ENCODE results near the gene AHCYL2.
A peak's percentile ranks its signal among the peaks of the same experiment; 100 is the strongest.
"Not testable (repeated sequence)": the region's sequence is repeated elsewhere in the genome, so short reads cannot be mapped to it uniquely, and the experiment has no call there.

Gene AHCYL2

GRCh38 chr7:129209067-129209926, 15.5 kb upstream of the AHCYL2 start:
- DNase-seq: no peak

DNA sequence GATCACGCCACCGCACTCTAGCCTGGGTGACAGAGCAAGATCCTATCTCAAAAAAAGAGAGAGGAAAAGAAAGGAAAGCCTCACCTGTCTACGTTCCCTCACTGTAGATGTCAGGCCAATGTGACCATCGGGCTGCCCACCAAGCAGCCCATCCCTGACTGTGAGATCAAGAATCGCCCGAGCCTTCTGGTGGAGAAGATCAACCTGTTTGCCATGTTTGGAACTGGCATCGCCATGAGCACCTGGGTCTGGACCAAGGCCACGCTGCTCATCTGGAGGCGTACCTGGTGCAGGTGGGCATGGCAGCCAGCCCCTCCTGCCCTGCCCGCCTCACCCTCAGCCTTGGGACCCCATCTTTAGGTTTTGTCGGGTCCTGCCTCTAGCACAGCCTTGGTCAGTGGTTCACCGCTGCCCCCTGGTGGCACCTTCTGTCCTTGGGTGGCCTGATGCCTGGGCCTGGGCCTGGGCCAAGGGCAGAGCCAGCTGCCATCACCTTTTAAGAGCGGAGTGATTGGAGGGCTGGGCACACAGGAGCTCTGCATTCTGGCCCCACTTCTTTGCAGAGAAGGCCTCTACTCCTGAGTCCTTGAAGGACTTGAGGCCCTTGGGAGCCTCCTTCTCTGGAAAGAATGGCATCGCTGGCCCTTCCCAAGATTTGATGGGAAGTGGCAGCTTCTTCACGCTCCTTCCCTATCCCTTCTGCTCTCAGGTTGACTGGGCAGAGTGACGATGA, 14.4 kb upstream of the AHCYL2 start:
- DNase-seq: peak; percentile 88

- DNase-seq: no peak
These were observed 13.9 kb upstream of the AHCYL2 start for GRCh38 chr7:129210989-129211312.

DNA sequence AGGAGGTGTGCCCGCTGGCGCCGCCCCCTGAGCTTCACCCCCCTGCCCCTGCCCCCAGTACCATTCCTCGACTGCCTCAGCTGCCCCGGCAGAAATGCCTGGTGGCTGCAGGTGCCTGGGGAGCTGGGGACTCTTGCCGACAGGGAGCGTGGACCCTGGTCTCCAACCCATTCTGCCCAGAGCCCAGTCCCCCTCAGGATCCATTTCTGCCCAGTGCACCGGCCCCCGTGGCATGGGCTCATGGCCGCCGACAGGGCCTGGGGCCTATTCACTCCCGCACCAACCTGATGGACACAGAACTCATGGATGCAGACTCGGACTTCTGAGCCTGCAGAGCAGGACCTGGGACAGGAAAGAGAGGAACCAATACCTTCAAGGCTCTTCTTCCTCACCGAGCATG, 12.7 kb upstream of the AHCYL2 start:
- no peak for DNase-seq

- DNase-seq: no peak
These were observed 12.2 kb upstream of the AHCYL2 start for GRCh38 chr7:129212596-129212995.

DNA sequence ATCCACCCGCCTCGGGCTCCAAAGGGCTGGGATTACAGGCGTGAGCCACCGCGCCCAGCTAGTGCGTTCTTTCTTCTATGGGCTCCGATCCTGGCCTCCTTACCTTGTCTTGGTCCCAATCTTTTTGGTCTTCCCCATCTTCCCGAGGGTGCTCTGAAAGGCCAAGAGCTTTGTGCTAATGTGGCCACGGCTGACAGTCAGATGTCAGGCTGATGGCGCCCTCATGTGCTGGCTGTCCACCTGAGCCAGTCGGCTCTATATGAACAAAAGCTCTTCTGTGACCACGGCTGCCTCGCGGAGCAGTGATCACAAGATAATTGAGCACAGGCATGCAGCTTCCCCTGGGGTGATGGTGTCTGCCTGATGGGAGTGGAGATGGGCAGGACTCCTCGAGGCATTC, 11.0 kb upstream of the AHCYL2 start:
- DNase-seq: no peak

DNA sequence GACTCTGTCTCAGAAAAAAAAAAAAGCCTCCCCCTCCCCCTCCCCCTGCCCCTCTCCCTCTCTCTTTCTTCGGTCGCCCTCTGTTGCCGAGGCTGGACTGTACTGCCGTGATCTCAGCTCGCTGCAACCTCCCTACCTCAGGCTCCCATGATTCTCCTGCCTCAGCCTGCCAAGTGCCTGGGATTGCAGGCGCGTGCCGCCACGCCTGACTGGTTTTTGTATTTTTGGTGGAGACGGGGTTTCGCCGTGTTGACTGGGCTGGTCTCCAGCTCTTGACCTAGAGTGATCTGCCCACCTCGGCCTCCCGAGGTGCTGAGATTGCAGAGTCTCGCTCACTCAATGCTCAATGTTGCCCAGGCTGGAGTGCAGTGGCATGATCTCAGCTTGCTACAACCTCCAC, 9.1 kb upstream of the AHCYL2 start:
- DNase-seq: not testable (repeated sequence)

DNA sequence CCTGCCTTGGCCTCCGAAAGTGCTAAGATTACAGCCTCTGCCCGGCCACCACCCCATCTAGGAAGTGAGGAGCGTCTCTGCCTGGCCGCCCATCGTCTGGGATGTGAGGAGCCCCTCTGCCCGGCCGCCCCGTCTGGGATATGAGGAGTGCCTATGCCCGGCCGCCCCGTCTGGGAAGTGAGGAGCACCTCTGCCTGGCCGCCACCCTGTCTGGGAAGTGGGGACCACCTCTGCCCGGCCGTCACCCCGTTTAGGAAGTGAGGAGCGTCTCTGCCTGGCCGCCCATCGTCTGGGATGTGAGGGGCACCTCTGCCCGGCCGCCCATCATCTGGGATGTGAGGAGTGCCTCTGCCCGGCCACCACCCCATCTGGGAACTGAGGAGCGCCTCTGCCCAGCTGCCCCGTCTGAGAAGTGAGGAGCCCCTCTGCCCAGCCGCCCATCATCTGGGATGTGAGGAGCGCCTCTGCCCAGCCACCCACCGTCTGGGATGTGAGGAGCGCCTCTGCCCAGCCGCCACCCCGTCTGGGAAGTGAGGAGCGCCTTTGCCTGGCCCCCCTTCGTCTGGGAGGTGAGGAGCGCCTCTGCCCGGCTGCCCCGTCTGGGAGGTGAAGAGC, 8.6 kb upstream of the AHCYL2 start:
- not testable (repeated sequence) for DNase-seq

GRCh38 chr7:129216821-129217416, 7.9 kb upstream of the AHCYL2 start:
- not testable (repeated sequence) for DNase-seq

GRCh38 chr7:129218514-129219062, 6.2 kb upstream of the AHCYL2 start:
- DNase-seq: peak; percentile 86

DNA sequence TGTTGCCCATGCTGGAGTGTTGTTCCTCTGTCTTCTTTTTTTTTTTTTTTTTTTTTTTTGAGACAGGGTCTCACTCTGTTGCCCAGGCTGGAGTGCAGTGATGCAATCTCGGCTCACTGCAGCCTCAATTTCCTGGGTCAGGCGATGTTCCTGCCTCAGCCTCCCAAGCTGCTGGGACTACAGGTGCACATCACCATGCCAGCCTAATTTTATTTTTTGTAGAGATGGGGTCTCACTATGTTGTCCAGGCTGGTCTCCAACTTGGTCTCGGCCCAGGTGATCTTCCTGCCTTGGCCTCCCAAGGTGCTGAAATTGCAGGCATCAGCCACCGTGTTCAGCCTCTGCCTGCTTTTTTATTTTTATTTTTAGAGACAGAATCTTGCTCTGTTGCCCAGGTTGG, 5.7 kb upstream of the AHCYL2 start:
- not testable (repeated sequence) for DNase-seq

- DNase-seq: no peak
These were observed 2.8 kb upstream of the AHCYL2 start for GRCh38 chr7:129222064-129222463.

DNA sequence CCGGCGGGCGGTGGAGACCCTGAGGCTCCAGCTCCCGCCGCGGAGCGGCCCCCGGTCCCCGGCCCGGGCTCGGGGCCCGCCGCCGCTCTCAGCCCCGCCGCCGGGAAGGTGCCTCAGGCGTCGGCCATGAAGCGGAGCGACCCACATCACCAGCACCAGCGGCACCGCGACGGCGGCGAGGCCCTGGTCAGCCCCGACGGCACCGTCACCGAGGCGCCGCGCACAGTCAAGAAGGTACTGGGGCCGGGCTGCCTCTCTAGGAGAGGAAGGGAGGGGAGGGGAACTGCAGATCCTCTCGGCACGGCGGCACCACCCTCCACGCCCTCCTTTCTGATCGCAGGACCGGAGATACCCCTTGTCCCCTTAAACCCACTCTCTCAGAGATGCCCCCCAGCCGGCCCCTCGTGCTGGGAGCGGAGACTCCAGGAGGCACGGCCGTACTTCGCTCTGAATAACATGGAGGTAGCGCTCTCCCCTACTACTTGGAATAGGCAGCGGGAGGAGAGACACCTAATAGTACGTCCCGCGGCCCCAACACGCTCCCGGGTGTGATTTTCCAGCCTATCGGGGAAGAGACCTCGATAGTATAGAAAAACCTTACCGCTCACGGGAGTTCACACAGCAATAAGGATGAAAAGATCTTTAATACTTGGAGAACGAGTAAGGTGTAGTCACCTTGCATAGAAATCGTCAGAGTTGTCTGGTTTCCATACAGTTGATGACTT, 538 bp downstream of the AHCYL2 start:
- DNase-seq: peak; percentile 75

DNA sequence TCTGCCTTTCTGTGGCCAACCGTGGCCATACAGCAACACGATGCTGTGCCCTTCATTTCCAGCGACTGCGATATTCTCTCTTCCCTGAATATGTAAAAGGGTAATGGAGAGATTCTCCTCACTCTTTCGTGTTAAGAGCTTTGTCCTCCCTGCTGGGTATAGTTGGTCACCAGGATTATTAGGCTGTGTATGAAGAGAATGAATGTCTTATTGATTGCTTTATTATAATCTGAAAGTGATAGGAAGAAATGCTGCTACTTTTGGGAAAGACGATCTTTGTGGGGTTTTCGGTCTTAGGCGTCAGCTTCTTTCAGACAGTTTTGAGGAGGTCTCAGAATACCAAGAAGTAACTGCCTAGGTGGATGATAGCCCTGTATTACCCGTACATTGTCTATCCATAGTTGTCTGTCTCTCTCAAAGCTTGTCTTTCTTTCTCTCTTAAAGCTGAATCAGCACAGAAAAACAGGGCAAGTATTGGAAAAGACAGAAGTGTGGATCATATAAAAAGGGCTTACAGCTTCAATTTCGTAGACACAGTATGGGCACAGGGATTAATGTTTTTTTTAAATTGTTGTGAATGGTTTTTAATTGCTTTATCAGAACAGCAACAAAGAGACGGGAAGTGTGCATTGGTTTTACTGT, 1.2 kb downstream of the AHCYL2 start:
- DNase-seq: no peak

DNA sequence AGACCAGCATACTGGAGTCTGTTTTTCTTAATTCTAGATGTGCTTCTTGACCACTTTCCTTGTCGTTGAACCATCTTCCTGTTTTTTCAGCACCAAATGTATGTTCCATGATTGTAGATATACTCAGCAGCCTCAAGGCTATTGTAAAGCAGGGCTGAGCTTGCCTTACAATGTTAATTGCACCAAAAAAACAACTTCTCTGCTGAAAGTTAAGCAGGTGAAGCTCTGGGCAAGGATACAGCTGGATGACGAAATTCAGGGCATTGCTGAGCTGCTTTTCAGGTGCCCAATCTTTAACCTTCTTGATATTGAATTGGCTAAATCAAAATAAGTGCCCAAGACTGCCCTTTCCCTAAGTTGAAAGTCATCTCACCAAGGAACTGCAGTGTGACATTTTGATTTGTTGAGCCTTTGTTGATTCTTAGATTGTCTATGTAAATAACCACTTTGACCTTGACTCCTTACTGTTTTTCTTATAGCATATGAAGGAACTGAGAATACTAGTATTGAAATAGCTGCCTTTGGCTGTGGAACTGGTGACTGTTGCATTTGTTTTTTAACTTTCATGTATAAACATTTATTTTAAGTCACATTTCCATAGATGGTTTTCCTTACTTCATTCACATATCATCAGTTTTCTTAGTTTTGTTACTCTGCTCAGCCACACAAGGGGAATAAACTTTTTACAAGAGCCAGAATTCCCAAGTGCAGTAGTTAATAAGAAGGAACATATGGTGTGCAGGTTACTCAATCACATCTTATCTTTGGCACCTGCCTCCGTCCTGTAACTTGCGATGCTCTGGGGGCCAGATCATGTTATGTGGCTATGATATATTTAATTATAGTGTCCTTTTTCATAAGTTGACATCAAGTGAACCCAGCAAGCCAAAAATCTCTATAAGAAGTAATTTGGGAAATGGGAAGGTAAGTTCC, 3.1 kb downstream of the AHCYL2 start:
- no peak for DNase-seq

- no peak for DNase-seq
These were observed 3.8 kb downstream of the AHCYL2 start for GRCh38 chr7:129228633-129229032.

DNA sequence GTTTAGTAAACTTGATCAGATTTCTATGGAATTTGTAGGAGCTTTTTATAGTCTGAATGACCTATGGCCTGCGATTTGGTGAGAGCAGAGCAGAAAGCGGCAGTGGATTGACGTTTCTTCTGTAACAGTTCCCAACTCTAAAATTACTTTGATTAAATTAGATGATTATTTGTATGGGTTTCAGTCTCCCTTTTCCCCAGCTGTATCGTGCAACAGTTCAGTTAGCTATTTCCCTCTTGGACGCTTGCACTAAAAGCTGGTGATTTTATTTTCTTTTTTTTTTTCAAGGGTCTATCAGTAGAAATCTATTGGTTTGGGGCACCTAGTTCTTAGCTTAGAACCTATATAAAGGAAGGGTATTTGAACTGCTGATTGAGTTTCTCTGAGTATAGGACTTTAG, 6.8 kb downstream of the AHCYL2 start:
- no peak for DNase-seq

- DNase-seq: no peak
These were observed 13.7 kb downstream of the AHCYL2 start for GRCh38 chr7:129238546-129238945.

DNA sequence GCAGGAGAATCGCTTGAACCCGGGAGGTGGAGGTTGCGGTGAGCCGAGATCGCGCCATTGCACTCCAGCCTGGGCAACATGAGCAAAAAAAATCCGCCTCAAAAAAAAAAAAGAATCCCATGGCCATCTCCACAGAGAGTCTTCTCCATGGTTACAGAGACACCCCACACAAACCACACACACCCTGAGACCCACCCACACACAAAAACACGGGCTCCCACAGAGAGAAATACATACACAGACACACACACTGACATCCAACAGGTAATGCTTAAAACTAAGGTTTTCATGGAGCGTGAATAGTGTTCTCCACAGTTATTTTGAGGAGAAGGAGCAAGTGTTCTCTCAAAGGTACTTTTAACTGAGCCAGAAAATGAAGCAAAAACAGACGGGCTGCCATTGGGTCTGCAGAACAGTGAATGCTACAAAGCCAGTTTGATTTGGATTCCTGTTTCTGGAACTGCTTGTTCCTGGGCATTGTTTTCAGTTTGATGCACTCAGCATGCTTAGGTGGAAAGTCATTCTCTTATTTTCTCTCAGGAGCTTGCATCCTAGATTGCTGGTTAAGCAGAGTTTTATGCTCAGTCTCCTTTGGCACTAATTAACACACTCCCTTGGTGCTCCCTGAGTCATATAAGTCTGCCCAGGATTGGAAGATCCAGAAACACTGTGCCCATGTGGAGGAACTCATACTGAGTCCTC, 15.4 kb downstream of the AHCYL2 start:
- no peak for DNase-seq

DNA sequence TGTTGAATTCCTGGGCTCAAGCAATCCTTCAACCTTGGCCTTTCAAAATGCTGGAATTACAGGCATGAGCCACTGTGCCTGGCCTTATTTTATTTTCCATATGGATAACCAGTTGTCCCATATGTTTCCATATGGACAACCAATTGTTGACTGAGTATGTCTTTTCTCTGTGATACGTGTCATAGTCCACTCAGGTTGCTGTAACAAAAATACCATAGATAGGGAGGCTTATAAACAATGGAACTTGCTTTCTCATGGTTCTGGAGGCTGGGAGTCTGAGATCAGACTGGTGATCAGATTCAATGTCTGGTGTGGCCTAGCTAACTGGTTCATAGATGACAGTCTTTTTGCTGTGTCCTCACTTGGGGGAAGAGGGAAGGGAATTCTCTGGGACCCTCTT, 19.4 kb downstream of the AHCYL2 start:
- DNase-seq: no peak
